HCT116 (cell line): ENCODE data around the gene ADAM11. TPM values are rescaled to one million over a fixed set of nuclear protein-coding genes. Genes with fewer than 3 reads are reported as not detected.
A peak's percentile ranks its signal among the peaks of the same experiment; 100 is the strongest.

Experiments
- ATAC-seq: fragments of 200-7000 bp; cut with Tn5 transposase; 2 replicates; pipeline ENCODE4 v1.9.1; 2020; ENCODE audit warnings: mild to moderate bottlenecking, moderate library complexity
- BruUV-seq: library from RNA; stranded (reverse); fragments of 400-500 nt; replicated peaks from 2 replicates; lab custom pipeline; 2021; lab: Mats Ljungman, UMichigan
- CTCF ChIA-PET: fragments of 300-600 bp; sonication (Branson Sonifier 250); formaldehyde crosslinking; loops from one replicate; lab custom pipeline; 2021; ENCODE audit warnings: antibody characterized with exemption; lab: Charles Lee
- POLR2A ChIA-PET: fragments of 300-600, 350-600 bp; sonication (Branson Sonifier 250); formaldehyde crosslinking; loops from one replicate; lab custom pipeline; 2021; ENCODE audit warnings: antibody characterized with exemption; lab: Charles Lee
- RAD21 ChIA-PET, 2 experiments: fragments of 300-600 bp; sonication (Branson Sonifier 250); formaldehyde crosslinking; loops; one replicate each; lab custom pipeline; 2023; ENCODE audit warnings: low total read pairs in 2 of 2; ENCODE audit not compliant: uncharacterized antibody in 2 of 2, unreplicated experiment in 2 of 2, low non-redundant PET in 1 of 2; lab: Charles Lee
- DNase-seq: peaks from one replicate; pipeline ENCODE4 v3.0.0-alpha.2; 2010; ENCODE audit warnings: low read depth, low spot score
- H2AFZ ChIP-seq: fragments of 200-600 bp; shearing (Covaris generic), sonication (generic); 2 replicates; pipeline ENCODE4 v1.6.1; 2017; ENCODE audit warnings: low read depth, mixed run types, mixed read lengths, antibody characterized with exemption, low read length; ENCODE audit not compliant: poor library complexity, severe bottlenecking
- H3K27ac ChIP-seq: 2 replicates; pipeline ENCODE4 v1.5.1; 2012; ENCODE audit warnings: low read depth, low read length
- H3K27me3 ChIP-seq: fragments of 200-600 bp; sonication (generic); 2 replicates; pipeline ENCODE4 v1.6.1; 2016; ENCODE audit warnings: mixed run types, low read length, mixed read lengths; ENCODE audit not compliant: insufficient read depth
- H3K36me3 ChIP-seq, 2 experiments: fragments of 200-500 bp in 1 of 2; fragments of 200-600 bp in 1 of 2; sonication (Bioruptor generic) in 1 of 2; sonication (generic) in 1 of 2; 2 replicates each; pipeline versions ENCODE4 v1.5.1 to v1.6.1; 2014 to 2016; ENCODE audit warnings: low read length in 2 of 2, inconsistent platforms in 1 of 2, mixed read lengths in 1 of 2, mixed run types in 1 of 2; ENCODE audit not compliant: insufficient read depth in 2 of 2, control insufficient read depth in 1 of 2
- H3K4me1 ChIP-seq, 2 experiments: fragments of 200-600 bp in 1 of 2; sonication (generic) in 1 of 2; 2 replicates each; pipeline versions ENCODE4 v1.5.1 to v1.6.1; 2012 to 2017; ENCODE audit warnings: low read length in 2 of 2, inconsistent platforms in 1 of 2, mild to moderate bottlenecking in 1 of 2, mixed read lengths in 1 of 2, mixed run types in 1 of 2, moderate library complexity in 1 of 2; ENCODE audit not compliant: insufficient read depth in 2 of 2, control insufficient read depth in 1 of 2
- H3K4me2 ChIP-seq: fragments of 200-600 bp; sonication (generic); 2 replicates; pipeline ENCODE4 v1.6.1; 2017; ENCODE audit warnings: mixed run types, low read length, mixed read lengths
- H3K4me3 ChIP-seq, 2 experiments: fragments of 200-600 bp in 1 of 2; sonication (generic) in 1 of 2; replicated peaks in 1 of 2; 2 replicates each; pipeline ENCODE4 v1.5.1; 2011 to 2016; ENCODE audit warnings: low read length in 2 of 2, control low read depth in 1 of 2, low read depth in 1 of 2, mild to moderate bottlenecking in 1 of 2, mixed read lengths in 1 of 2, mixed run types in 1 of 2
- H3K79me2 ChIP-seq: fragments of 200-600 bp; sonication (generic); 2 replicates; pipeline ENCODE4 v1.6.1; 2017; ENCODE audit warnings: mild to moderate bottlenecking, mixed run types, low read length, moderate library complexity, mixed read lengths; ENCODE audit not compliant: insufficient read depth
- H3K9ac ChIP-seq: fragments of 200-600 bp; sonication (generic); 2 replicates; pipeline ENCODE4 v1.6.1; 2016; ENCODE audit warnings: low read length, mixed read lengths
- H3K9me2 ChIP-seq: fragments of 200-600 bp; sonication (generic), shearing (Covaris generic); 2 replicates; pipeline ENCODE4 v1.6.1; 2017; ENCODE audit warnings: mixed run types, mild to moderate bottlenecking, moderate library complexity; ENCODE audit not compliant: insufficient read depth
- H3K9me3 ChIP-seq, 2 experiments: fragments of 200-500 bp in 1 of 2; fragments of 200-600 bp in 1 of 2; sonication (Bioruptor generic) in 1 of 2; sonication (generic) in 1 of 2; 2 replicates each; pipeline ENCODE4 v1.6.1; 2014 to 2017; ENCODE audit warnings: low read length in 2 of 2, mixed read lengths in 2 of 2, inconsistent platforms in 1 of 2, low read depth in 1 of 2, mild to moderate bottlenecking in 1 of 2, mixed run types in 1 of 2, moderate library complexity in 1 of 2; ENCODE audit not compliant: control insufficient read depth in 1 of 2, insufficient read depth in 1 of 2
- H4K20me1 ChIP-seq: fragments of 200-600 bp; sonication (generic), shearing (Covaris generic); 2 replicates; pipeline ENCODE4 v1.6.1; 2017; ENCODE audit warnings: mixed run types, mild to moderate bottlenecking, moderate library complexity; ENCODE audit not compliant: insufficient read depth
- CBX3 ChIP-seq: IDR thresholded peaks from 2 replicates; pipeline ENCODE4 v1.6.1; 2012; ENCODE audit warnings: low read depth
- CEBPB ChIP-seq: IDR thresholded peaks from 2 replicates; pipeline ENCODE4 v1.6.1; 2012; ENCODE audit warnings: low read depth
- CTCF ChIP-seq, 3 experiments: fragments of 200-600 bp in 1 of 3; sonication (generic) in 1 of 3; IDR thresholded peaks in 2 of 3; conservative IDR thresholded peaks in 1 of 3; 2 replicates each; pipeline ENCODE4 v1.5.1; 2012 to 2017; ENCODE audit warnings: low read depth in 2 of 3, low read length in 2 of 3, antibody characterized with exemption in 1 of 3, borderline replicate concordance in 1 of 3, control low read depth in 1 of 3, mild to moderate bottlenecking in 1 of 3, mixed read lengths in 1 of 3, mixed run types in 1 of 3, moderate library complexity in 1 of 3; ENCODE audit not compliant: insufficient read depth in 1 of 3
- EGR1 ChIP-seq: IDR thresholded peaks from 2 replicates; pipeline ENCODE4 v1.6.1; 2012; ENCODE audit warnings: low read depth
- EZH2 ChIP-seq: fragments of 200-600 bp; sonication (generic); IDR thresholded peaks from 2 replicates; pipeline ENCODE4 v1.6.1; 2017; ENCODE audit warnings: antibody characterized with exemption, mixed run types
- EZH2phosphoT487 ChIP-seq: fragments of 200-600 bp; IDR thresholded peaks from 2 replicates; pipeline ENCODE4 v1.6.1; 2018; ENCODE audit warnings: antibody characterized with exemption, borderline replicate concordance
- FOSL1 ChIP-seq: IDR thresholded peaks from 2 replicates; pipeline ENCODE4 v1.6.1; 2012; ENCODE audit warnings: low read depth
- MAX ChIP-seq: IDR thresholded peaks from 2 replicates; pipeline ENCODE4 v1.6.1; 2012
- POLR2A ChIP-seq: IDR thresholded peaks from 2 replicates; pipeline ENCODE4 v1.7.0; 2011; ENCODE audit warnings: borderline replicate concordance; ENCODE audit not compliant: insufficient read depth, insufficient read length; ENCODE audit errors: extremely low read depth
- POLR2AphosphoS5 ChIP-seq: IDR thresholded peaks from 2 replicates; pipeline ENCODE4 v1.6.1; 2011; ENCODE audit warnings: mild to moderate bottlenecking, low read depth, low read length, moderate library complexity
- RAD21 ChIP-seq: IDR thresholded peaks from 2 replicates; pipeline ENCODE4 v1.6.1; 2012; ENCODE audit warnings: low read depth, mild to moderate bottlenecking
- SP1 ChIP-seq: IDR thresholded peaks from 2 replicates; pipeline ENCODE4 v1.6.1; 2012; ENCODE audit warnings: low read depth
- YY1 ChIP-seq: IDR thresholded peaks from 2 replicates; pipeline ENCODE4 v1.6.1; 2011; ENCODE audit warnings: low read length, low read depth, moderate library complexity, mild to moderate bottlenecking; ENCODE audit not compliant: insufficient replicate concordance; ENCODE audit errors: extremely low read depth
- ZNF274 ChIP-seq: fragments of 200-500 bp; sonication (Bioruptor generic); IDR thresholded peaks from 2 replicates; pipeline ENCODE4 v1.6.1; 2014; ENCODE audit warnings: mild to moderate bottlenecking, low read depth, low read length, inconsistent platforms
- intact Hi-C: fragments of 100-400 bp; cut with micrococcal nuclease; formaldehyde crosslinking; loops from 2 replicates; pipeline ENCODE4 v1.10.0; 2022
- total RNA-seq: library from RNA; stranded (reverse); gene quantifications from one replicate; pipeline ENCODE4 v1.2.1, GENCODE V29; 2021; ENCODE audit not compliant: unreplicated experiment

The ADAM11 gene
- total RNA-seq, 1 experiment from 2014 or later = 7.7 TPM

- peak; percentile 55 for ATAC-seq
- POLR2A ChIA-PET = interaction anchor here (0.6 kb wide), 1 partner anchor 11 kb away, joined by 3 read pairs; no protein-coding TSS in a partner anchor
- CTCF ChIA-PET = interaction anchor here (1.1 to 2.2 kb wide), 7 partner anchors 88 to 242 kb away, joined by 3 to 21 read pairs (median 5); no protein-coding TSS in a partner anchor
These were observed 15.7 kb downstream of the ADAM11 start for GRCh38 chr17:44774271-44775135.

More at GRCh38 chr17:44774271-44775135, 15.7 kb downstream of the ADAM11 start:
- H4K20me1 ChIP-seq = no peaks in the 10 kb centered on the region
- H2AFZ ChIP-seq = no peak overlapping the region
- no peaks in the 10 kb centered on the region for H3K79me2 ChIP-seq
- peaks cover 3 to 26% of the 10 kb centered on the region in 2 experiments; a peak in 3 of 4 replicates for H3K4me1 ChIP-seq
- H3K4me3 ChIP-seq = peak overlapping the region; percentile 62 to 67
- H3K27ac ChIP-seq = peak overlapping the region; percentile 69
- intact Hi-C loops = loop anchor here (1.0 to 10.0 kb wide), 5 partner anchors 58 to 360 kb away; partner anchors contain the start of genes ACBD4 and PLCD3
- BruUV-seq = no TSS peak
- DNase-seq = peak; percentile 57
- RAD21 ChIA-PET = interaction anchor here (0.8 to 1.4 kb wide), 3 partner anchors 104 to 325 kb away, joined by 3 to 6 read pairs (median 3); no protein-coding TSS in a partner anchor
- H3K27me3 ChIP-seq = no peaks in the 10 kb centered on the region
- H3K9ac ChIP-seq = peak overlapping the region; percentile 72
- H3K9me3 ChIP-seq = no peaks in the 10 kb centered on the region
- no peaks in the 10 kb centered on the region for H3K9me2 ChIP-seq
- H3K36me3 ChIP-seq = no peaks in the 10 kb centered on the region
- TF ChIP-seq EGR1 (no peak), RAD21 (peak; percentile 96), MAX (no peak; the same call in 1 of the 2 replicates), FOSL1 (no peak), CEBPB (no peak), EZH2 (no peak), EZH2phosphoT487 (no peak), CTCF (IDR thresholded peaks at IDR 0.05 in 2 of 3, conservative IDR thresholded peaks at IDR 0.05 in 1 of 3; ENCODE audit: borderline replicate concordance in 1 of 3, insufficient read depth in 1 of 3, low read depth in 2 of 3, low read length in 2 of 3) (peak; percentile 91 to 98 (median 95)), POLR2A (no peak), ZNF274 (no peak), YY1 (no peak), SP1 (no peak), CBX3 (no peak), POLR2AphosphoS5 (no peak)
- H3K4me2 ChIP-seq = peak overlapping the region; percentile 96
